H1 (cell line): ENCODE measurements around the gene OR13H1. TPM values are rescaled to one million over a fixed set of nuclear protein-coding genes. Genes with fewer than 3 reads are reported as not detected.

Experiments
- EGR1 ChIP-seq: IDR thresholded peaks from 2 replicates; pipeline ENCODE4 v1.6.1; 2011; ENCODE audit warnings: low read depth, low read length, borderline replicate concordance
- HDAC2 ChIP-seq, 2 experiments: fragments of 300-600 bp in 1 of 2; sonication (generic) in 1 of 2; IDR thresholded peaks; 2 replicates each; pipeline ENCODE4 v1.6.1; 2011 to 2012; ENCODE audit warnings: low read depth in 2 of 2, low read length in 2 of 2, mild to moderate bottlenecking in 2 of 2, moderate library complexity in 2 of 2, borderline replicate concordance in 1 of 2, inconsistent platforms in 1 of 2
- SIRT6 ChIP-seq: IDR thresholded peaks from one replicate; pipeline ENCODE4 v1.7.1; 2012; ENCODE audit warnings: low read length, inconsistent platforms
- YY1 ChIP-seq: IDR thresholded peaks from 2 replicates; pipeline ENCODE4 v1.6.1; 2011; ENCODE audit warnings: low read depth, mild to moderate bottlenecking, low read length
- polyA plus RNA-seq, 7 experiments: library from polyadenylated mRNA; depleted of rRNA in 3 of 7; stranded (reverse) in 5 of 7; unstranded in 2 of 7; fragments of >200 nt in 5 of 7; fragments of 200-250 nt in 2 of 7; gene quantifications; 1 replicate in 5 of 7; 2 replicates in 1 of 7; 4 replicates in 1 of 7; pipeline versions ENCODE4 v1.2.1 to v1.2.3, GENCODE V29; 2011 to 2013; ENCODE audit warnings: missing spikeins in 2 of 7, mixed read lengths in 2 of 7
- total RNA-seq: library from RNA; stranded (reverse); fragmentation: NEBNext Ultra II Directional; extraction: Animal tissue kit (Norgen Biotek cat#: 25700); gene quantifications from 2 replicates; pipeline ENCODE4 v1.2.1, GENCODE V29; 2021
- TF ChIP-seq, protein P1 (sequence below): IDR thresholded peaks from 2 replicates; pipeline ENCODE4 v1.6.1; 2012; ENCODE audit warnings: low read length, inconsistent platforms

Gene OR13H1
- total and polyA plus RNA-seq, 2 of the 8 experiments (the other 6 are each of a cell fraction or from before 2014, with no cell fraction given) = not detected

DNA sequence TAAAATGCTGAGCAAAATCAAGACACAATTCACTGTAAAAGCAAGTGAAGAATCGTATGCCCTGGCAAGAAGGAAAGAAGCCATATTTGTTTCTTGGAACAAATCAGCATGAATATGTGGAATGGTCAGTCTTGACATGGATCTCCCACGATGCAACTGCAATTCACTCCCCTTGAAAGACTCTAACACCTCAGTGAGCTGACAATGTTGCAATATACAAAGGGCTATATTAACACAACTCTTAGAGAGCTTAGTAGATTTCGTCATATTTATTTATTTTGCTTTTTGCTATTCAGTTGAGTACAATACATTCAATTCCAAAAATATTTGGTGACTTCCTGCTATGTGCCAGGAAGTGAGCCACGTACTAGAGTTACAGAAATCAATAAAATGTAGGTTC is 14.7 kb downstream of the OR13H1 start (continued):
- TF ChIP-seq, protein P1, sequence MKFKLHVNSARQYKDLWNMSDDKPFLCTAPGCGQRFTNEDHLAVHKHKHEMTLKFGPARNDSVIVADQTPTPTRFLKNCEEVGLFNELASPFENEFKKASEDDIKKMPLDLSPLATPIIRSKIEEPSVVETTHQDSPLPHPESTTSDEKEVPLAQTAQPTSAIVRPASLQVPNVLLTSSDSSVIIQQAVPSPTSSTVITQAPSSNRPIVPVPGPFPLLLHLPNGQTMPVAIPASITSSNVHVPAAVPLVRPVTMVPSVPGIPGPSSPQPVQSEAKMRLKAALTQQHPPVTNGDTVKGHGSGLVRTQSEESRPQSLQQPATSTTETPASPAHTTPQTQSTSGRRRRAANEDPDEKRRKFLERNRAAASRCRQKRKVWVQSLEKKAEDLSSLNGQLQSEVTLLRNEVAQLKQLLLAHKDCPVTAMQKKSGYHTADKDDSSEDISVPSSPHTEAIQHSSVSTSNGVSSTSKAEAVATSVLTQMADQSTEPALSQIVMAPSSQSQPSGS = no peak
- TF ChIP-seq EGR1 = no peak
- no peak for TF ChIP-seq YY1
- TF ChIP-seq SIRT6 = no peak
- no peak for TF ChIP-seq HDAC2 (IDR thresholded peaks at IDR 0.05; ENCODE audit: borderline replicate concordance in 1 of 2, low read depth in 2 of 2, low read length in 2 of 2)
